COLO668 (cell line): ENCODE data around the gene GNGT2.

ENCODE experiments used
- DNase-seq: peaks from one replicate; lab custom pipeline; 2025; ENCODE audit not compliant: unreplicated experiment; lab: John Stamatoyannopoulos, UW

GNGT2 gene

GRCh38 chr17:49229805-49230600 is 19.6 kb upstream of the GNGT2 start:
- DNase-seq, result no peak

GRCh38 chr17:49229076-49229804 is 18.9 kb upstream of the GNGT2 start:
- no peak for DNase-seq

- DNase-seq, result peak; percentile 48
These were observed 17.3 kb upstream of the GNGT2 start for GRCh38 chr17:49227436-49228261.

- DNase-seq, result no peak
These were observed 16.5 kb upstream of the GNGT2 start for GRCh38 chr17:49226771-49227435.

GRCh38 chr17:49225554-49226236 is 15.3 kb upstream of the GNGT2 start:
- no peak for DNase-seq

- DNase-seq, result no peak
These were observed 14.6 kb upstream of the GNGT2 start for GRCh38 chr17:49224997-49225337.

GRCh38 chr17:49224198-49224996 is 14.0 kb upstream of the GNGT2 start:
- peak; percentile 44 for DNase-seq

GRCh38 chr17:49223517-49224197 is 13.3 kb upstream of the GNGT2 start:
- DNase-seq, result peak; percentile 17

- DNase-seq, result no peak
These were observed 12.8 kb upstream of the GNGT2 start for GRCh38 chr17:49223168-49223516.

- DNase-seq, result no peak
These were observed 9.6 kb upstream of the GNGT2 start for GRCh38 chr17:49219987-49220386.

- DNase-seq, result no peak
These were observed 8.9 kb upstream of the GNGT2 start for GRCh38 chr17:49218941-49219913.

GRCh38 chr17:49217651-49218413 is 7.5 kb upstream of the GNGT2 start:
- DNase-seq, result no peak

GRCh38 chr17:49216953-49217650 is 6.7 kb upstream of the GNGT2 start:
- no peak for DNase-seq

GRCh38 chr17:49216482-49216881 is 6.1 kb upstream of the GNGT2 start:
- DNase-seq, result no peak

GRCh38 chr17:49214676-49215360 is 4.4 kb upstream of the GNGT2 start:
- no peak for DNase-seq

GRCh38 chr17:49213847-49214246 is 3.5 kb upstream of the GNGT2 start:
- no peak for DNase-seq
